ENCODE data around the gene SLC6A3.

DNA sequence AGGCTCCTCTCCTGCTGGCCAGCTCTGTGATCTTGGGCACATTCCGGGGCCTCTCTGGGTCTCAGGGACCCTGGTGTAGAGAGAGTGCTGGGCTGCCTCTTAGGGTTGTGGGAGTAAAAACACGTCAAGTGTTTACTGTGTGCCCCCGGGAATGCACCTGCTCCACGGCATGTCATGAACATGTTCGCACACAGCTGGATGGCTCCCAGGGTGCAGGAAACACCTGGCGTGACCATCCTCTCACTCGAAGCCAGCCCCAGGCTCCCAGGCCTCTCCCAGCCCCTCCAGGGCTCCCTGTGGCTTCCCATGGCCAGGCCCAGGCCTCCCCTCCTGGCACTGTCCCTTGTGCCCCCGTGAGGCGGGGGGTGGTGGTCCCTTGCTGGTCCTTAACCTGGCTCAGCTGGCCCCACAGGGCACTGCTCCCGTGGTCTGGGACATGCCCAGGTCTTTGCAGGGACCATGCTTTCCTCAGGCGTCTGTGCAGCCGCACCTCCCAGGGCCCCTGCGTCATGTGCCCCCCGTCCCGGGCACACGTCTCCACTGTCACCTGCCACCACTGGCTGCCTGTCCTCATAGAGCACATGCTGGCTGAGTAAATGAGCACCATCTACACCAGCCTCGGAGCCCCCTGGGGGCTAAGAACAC, 44.9 kb downstream of the SLC6A3 start:
- TF ChIP-seq, protein P1, sequence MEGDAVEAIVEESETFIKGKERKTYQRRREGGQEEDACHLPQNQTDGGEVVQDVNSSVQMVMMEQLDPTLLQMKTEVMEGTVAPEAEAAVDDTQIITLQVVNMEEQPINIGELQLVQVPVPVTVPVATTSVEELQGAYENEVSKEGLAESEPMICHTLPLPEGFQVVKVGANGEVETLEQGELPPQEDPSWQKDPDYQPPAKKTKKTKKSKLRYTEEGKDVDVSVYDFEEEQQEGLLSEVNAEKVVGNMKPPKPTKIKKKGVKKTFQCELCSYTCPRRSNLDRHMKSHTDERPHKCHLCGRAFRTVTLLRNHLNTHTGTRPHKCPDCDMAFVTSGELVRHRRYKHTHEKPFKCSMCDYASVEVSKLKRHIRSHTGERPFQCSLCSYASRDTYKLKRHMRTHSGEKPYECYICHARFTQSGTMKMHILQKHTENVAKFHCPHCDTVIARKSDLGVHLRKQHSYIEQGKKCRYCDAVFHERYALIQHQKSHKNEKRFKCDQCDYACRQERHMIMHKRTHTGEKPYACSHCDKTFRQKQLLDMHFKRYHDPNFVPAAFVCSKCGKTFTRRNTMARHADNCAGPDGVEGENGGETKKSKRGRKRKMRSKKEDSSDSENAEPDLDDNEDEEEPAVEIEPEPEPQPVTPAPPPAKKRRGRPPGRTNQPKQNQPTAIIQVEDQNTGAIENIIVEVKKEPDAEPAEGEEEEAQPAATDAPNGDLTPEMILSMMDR (IDR thresholded peaks at IDR 0.05): no peak
- no peak for TF ChIP-seq POLR2AphosphoS5 (IDR thresholded peaks at IDR 0.05; ENCODE audit: low read depth, low read length)

Data from Panc1 (cell line).